Ammon's horn (tissue), 1 donor: ENCODE results near the gene SEPTIN7.

Source experiments
- DNase-seq: peaks from one replicate; pipeline ENCODE4 v3.0.0-alpha.2; 2016; ENCODE audit warnings: low spot score

The SEPTIN7 gene

DNA sequence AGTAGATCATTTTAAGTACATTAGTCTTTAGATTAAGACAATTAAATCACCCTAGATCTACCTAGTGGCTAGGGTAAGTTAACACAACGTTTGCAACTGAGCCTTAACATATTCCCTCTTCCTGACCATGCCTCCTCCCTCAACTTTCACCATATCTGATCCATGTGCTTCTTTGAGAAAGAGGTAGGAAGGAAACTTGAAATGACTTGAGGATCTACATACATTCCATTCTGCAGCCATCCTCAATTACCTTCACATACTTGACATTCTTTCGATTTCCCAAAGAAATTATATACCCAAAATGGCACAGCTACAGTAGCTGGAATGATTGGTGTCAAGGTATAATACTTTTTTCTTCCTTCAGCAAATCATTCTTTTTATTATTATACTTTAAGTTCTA lies 12.9 kb upstream of the SEPTIN7 start:
- no peak for DNase-seq

DNA sequence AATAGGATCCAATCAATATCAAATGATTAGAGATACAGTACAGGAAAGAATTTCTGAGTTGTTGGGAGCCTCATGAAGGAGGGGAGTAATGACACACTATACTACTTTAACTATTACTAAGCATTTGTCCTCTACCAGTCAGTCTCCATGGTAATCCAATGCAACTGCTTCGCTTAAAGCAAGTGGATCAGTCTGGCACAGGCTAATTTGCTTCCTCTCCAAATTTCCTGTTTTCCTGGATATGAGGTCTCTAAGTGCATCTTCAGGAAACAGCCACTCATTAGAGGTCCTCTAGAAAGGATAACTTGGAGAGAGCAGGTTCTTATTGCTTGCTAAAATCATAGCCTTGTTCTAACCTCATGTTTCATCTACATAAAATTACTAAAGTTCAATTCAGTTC lies 8.4 kb upstream of the SEPTIN7 start:
- no peak for DNase-seq

DNA sequence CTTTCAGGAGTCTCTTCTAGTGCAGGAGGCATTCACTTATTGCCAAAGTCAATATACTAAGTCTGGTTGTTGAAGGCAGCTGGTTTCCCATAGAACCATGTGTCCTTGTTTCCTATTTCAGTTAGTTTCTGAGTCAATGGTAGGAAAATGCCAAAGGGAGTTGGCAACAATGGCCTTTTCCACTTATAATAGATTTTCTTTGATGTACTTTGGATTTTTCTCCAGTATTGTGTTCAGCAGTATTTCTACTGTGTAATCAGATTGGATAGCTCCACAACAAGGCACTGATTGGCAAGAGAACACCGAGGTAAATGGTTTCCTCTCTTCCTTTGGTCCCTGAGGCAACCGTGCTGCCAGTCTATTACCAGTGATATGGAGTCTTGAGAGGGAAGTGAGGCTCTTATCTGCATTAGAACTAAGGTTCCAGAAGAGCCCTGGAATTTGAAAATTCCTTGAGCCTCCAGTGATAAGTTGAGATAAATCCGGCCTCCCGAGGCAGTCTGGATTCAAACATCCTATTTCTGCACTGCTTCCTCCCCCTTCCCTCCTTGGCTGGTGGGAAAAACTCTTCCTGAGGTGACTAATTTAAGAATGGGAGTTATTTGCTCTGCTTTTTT lies 7.9 kb upstream of the SEPTIN7 start:
- peak; percentile 61 for DNase-seq

DNA sequence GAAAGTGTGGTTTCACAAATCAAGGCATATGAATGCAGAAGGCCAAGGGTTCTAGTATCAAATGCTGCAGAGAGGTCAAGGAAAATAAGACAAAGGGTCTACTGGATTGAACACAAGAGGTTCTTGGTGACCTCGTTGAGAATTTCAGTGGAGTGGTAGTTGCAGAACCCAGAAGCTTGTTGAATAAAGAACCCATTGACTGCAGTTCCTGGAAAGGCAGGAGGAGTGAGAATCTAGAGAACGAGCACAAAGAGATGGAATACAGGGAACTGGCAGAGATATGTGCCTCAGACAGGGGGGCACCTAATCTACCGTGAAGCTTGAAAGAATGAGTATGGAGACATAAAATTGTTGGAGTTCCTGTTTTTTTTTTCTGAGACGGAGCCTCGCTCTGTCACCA lies 3.5 kb upstream of the SEPTIN7 start:
- DNase-seq, result peak; percentile 53

DNA sequence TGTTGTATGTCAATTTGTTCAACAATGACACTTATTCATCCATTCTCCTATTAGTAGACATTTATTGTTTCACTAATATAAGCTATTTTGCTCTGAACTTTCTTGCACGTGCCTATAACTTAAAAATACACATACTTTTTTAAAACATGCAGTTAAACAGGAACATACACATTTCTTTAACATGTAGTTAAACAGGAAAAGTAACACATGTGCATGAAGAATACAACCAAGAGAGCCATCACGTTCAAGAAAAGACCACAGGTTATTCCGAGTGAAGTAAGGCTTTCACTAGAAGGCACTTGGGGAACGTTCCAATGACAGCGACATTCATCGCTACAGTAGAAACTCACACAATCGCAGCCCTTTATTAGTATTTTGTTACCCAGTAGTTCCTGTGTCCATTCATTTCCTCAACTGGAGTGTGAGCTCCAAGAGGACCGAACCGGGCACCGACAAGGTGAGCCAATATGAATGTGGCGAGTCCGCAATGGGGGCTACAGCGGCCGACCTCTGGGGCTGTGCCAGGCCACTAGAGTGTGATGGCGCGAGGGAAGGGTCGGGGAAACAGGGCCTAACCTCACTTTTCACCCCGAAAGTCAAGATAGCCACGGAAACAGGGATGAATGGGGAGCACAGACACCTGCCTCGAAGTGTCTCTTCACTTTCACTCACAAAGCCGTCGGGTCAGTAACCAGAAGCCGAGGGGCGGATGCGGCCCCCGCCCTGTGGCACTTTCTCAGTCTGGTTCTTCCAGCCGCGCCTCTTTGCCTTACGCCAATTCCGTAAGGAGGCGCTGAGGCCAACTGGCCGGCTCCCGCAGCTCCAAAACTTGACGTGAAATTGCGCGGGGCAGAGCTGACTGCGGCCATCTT lies 775 bp upstream of the SEPTIN7 start:
- DNase-seq, result peak; percentile 87

DNA sequence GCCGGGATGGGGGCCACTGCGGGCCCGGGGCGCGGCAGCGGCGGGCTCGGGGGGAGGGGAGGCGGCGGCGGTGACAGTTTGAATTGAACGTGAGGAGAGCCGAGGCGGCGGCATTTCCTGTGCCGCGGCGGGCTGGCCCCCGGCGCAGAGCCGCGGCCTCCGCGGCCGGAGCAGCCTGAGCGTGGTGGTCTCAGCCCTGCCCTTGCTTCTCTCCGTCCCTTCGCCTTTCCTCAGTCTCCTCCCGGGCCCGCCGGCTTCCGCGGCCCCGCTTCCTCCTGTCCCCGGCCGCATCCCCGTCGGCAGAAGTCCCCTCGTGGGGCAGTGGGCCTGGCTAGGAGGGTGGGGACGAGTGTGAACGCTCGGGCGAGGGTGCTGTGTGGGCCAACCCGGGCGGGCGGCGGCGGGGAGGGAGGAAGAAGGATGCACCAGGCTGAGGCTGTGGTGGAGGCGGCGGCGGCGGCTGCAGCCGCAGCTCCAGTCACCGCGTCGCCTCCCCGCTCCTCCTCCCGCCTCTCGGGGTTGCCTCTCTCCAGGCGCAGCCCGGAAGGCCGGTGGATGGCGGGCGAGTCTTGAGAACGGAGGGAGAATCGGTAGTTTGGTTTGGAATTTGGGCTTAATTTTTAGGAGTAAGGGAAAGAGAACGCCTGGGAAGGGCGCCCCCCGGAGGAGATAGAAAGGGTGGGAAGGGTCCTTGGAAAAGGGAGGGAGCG lies 690 bp downstream of the SEPTIN7 start:
- DNase-seq, result peak; percentile 71

DNA sequence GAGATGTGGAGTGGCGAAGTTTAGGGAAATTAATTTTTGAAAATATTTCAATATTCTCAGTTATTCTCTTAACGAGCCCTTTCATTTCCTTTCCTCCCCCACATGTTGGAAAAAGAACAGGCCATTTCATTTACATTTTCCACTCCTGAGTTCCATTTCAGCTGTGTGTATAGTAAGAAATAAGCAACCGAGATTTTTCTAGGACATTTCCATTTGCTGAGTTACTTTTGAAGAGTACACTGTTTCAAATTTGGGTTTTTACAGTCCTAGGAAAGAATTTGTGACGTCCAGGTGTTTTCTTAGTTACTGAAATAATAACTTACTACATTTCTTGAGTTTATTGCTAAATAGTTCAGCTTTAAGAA lies 1.2 kb downstream of the SEPTIN7 start:
- no peak for DNase-seq

DNA sequence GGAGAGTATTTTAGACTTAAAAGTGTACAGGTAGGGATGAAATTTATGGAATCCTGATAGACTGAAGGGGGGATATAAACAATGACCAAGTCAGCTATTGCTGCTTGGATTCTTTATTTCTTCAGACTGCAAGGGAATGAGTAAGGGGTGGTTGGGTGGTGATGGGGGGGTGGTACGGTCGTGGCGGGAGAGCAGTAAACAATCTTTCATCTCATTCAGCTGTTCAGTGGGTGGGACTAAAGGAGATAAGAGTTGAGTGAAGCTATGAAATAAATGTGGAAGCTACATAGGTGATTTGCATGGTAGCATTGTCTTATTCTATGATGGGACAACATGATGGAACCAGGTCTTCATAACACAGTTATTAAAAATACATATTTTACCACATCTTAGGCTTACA lies 1.8 kb downstream of the SEPTIN7 start:
- DNase-seq, result peak; percentile 26

DNA sequence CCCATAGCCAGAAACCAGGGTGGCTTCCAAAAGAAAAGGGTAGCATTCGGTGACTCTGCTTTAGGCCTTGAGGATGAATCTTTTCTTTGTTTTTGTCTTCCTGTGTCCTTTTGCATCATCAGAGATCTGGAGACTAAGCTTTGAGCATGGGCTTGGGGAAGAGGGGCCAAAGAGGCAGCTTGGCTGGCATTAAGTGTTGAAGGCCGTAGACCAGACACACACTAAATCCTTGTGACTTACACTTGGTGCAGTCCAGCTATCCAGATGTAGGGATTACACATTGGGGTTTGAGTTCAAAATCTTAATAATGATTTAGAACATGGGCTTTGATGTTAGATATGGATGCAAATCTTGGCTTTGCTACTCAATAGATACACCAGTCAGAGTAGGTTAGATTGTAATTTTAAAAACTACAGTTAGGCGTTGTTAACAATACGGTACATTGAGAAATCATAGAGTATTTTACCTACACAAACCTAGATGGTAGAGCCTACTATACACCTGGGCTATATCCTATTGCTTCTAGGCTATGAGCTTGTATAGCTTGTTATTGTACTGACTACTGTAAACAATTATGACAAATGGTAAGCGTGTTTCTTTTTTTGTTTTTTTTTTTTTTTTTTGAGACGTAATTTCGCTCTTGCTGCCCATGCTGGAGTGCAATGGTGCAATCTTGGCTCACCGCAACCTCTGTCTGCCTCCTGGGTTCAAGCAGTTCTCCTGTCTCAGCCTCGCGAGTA lies 3.5 kb downstream of the SEPTIN7 start:
- no peak for DNase-seq

DNA sequence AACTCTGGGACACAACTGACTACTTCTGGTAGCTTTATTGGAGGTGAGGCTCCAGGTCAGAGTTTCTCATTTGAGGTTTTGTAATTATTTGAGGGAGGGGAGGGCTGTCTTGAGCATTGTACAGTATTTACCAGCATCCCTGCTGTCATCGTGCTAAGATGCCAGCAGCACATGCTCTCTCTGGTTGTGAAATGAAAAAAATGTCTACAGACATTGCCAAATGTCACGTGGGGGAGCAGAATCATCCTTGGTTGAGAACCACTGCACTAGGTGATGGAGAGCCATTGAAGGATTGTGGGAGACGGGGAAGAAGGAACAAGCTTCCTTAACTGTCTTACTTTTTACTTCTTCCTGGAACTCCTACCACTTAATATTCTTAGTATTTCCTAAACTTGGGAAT lies 5.0 kb downstream of the SEPTIN7 start:
- DNase-seq, result no peak

DNA sequence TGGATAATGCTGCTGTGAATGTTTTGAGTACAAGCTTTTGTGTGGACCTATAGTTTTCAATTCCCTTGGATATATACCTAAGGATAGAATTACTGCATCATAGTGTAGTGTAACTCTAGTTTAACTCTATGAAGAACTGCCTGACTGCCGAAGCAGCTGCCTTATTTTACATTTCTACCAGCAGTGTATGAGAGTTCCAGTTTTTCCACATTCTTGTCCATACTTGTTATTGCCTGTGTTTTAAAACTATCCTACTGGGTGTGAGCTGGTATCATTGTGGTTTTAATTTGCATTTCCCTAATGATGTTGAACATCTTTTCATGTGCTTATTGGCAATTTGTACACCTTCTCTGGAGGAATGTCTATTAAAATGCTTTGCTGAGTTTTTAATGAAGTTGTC lies 15.7 kb downstream of the SEPTIN7 start:
- DNase-seq, result no peak

DNA sequence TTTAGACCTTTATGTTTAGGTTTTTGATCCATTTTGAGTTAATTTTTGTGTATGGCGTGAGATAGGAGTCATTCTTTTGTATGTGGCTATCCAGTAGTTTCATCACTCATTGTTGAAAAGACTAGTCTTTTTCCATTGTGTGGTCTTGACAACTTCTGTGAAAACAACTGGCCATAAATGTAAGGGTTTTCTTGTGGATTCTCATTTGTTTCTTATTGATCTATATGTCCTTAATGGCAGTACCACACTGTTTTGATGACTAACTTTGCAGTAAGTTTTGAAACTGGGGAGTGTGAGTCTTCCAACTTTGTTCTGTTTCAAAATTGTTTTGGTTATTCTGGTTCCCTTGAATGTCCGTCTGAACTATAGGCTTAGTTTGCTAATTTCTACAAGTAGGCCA lies 16.3 kb downstream of the SEPTIN7 start:
- no peak for DNase-seq

DNA sequence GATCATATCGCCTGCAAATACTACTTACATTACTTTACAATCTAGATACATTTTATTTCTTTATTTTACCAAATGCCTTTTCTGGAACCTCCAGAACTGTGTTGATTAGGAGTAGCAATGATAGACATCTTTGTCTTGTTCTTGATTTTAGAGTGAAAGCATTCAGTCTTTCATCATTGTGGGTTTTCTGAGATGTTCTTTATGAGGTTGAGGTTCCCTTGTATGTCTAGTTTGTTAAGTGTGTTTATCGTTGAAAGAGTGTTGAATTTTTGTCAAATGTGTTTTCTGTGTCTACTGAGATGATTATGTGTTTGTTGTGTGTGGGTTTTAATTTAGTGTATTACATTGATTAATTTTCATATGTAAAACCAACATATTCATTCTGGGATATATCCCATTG lies 17.1 kb downstream of the SEPTIN7 start:
- no peak for DNase-seq

DNA sequence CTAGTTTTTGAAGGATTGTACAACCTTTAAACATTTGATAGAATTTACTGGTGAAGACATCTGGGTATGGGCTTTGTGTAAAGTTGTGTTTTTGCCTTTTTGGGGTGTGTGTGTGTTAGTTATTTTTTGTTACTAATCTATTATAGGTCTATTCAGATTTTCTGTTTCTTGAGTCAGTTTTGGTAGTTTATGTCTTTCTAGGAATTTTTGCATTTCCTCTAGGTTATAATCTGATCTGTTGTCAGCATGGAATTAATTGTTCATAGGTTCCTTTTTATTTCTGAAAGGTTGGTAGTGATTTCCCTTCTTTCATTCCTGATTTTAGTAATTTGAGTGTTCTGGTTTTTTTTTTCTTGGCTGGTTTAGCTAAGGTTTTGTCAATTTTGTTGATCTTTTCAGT lies 17.7 kb downstream of the SEPTIN7 start:
- DNase-seq, result no peak

DNA sequence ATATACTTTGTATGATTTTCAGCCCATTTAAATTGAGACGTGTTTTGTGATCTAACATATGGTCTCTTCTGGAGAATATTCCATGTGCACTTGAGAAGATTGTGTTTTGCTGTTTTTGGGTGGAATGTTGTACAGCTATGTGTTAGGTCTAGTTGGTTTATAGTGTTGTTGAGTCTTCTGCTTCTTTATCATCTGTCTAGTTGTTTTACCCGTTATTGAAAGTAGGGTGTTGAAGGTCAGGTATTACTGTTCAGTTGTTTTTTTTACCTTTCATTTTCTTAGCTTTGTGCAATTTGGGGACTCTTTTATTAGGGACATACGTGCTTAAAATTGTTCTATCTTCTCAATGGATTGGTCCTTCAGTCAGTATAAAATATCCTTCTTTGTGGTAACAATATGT lies 18.5 kb downstream of the SEPTIN7 start:
- no peak for DNase-seq

DNA sequence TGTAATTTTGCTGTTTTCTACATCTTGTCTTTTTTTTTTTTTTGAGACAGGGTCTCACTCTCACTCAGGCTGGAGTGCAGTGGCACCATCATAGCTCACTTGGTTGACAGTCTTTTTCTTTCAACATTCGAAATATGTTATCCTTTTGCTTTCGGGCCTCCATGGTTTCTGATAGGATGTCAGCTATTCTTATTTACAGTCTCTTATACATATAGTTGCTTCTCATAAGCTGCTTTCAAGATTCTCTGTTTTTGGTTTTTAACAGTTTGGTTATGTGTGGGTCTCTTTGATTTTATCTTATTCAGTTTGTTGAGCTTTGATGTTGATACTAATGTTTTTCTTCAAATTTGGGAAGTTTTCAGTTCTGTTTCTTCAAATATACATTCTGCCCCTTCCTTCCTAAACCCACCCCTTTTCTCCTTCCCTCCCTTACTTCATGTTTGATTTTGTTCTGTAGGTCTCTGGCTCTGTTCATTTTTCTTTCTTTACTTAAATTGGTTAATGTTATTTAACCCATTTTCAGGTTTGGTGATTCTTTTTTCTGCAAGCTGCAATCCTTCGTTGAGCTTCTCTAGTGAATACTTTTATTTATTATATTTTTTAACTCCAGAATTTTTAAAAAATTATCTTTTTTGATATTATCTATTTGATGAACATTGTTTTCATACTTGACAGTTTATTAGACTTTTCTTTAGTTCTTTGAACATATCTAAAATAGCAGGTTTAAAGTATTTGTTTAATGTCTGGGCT lies 19.3 kb downstream of the SEPTIN7 start:
- DNase-seq, result no peak

DNA sequence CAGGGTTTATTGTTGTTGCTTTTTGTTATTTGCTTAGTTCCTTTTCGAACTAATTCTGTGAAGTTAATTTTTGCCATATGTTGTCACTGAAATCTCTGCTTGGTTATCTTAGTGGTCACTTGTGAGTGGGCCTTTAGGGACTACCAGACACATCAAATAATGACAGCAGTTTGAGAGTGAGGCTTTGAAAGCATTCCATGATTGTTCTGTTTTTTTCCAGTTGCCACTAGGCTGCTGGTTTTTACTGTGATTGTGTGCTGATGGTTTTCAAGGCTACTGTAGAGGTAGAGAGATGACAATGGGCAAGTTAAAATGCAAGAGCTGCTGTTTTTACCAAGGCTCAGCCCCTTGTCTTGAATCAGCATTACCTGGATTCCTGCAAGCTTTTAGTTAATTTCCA lies 20.0 kb downstream of the SEPTIN7 start:
- DNase-seq, result no peak

DNA sequence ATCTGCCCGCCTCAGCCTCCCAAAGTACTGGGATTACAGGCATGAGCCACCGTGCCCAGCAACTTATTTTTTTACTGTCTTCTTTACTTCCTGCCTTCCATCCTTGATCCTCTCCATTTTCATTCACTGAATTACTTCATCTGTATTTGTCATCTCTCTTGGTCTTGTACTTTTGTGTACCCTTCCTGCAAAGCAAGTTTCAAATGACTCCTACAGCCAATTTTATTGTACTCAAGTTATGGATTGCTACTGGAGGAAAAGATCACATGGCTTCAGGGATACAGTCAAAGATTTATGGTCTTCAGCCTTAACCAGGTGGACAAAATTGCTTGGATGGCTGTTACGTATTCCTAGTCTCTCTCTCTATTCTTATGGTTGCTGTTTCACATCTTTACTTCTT lies 22.6 kb downstream of the SEPTIN7 start:
- no peak for DNase-seq

DNA sequence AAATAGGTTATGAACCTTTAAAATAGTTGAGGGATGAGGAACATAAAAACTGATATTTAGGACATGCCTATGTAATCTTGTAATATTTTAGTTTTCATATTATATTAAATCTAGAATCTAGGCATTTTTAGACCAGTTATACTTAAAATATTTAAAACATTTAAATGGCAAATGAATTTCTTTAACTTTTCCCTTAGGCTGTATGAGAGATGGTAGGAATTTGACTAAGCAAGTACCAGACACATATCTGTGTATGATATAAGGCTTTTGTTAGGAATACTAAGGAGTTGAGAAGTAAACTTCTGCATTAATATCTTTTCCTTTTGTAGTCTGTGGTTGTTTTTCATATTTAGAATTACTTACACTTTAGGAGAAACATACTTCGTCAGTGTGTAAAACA lies 25.1 kb downstream of the SEPTIN7 start:
- DNase-seq, result no peak

DNA sequence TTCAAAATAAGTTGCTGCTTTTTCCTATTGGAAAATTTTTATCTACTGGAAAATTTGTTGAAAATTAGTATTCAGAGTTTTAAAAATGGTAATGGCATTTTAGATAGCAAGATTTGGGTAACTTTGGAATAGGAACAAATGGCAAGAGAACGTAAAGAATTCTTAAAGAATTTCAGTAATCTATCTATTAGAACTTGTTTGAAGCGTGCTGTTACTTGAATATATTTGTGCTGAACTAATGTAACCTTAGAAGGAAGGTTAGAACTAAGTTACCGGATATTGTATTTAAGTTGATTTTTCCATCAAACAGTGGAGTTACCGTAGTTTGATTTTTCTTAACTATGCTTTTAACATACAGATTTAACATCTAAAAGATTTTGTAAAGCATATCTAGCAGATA lies 25.9 kb downstream of the SEPTIN7 start:
- no peak for DNase-seq

DNA sequence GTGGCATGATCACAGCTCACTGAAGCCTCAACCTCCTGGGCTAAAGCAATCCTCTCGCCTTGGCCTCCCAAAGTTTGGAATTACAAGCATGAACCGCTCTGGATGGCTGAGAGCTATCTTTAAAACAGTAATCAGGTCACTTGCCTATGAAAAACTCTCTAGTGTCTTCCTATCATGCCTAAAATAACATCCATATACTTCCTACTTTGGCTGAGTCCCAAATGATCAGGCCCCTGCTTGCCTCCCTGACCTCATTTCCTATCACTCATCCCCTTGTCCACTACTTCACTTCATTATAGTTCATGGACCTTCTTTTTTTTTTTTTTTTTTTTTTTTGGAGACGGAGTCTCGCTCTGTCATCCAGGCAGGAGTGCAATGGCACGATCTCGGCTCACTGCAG lies 28.0 kb downstream of the SEPTIN7 start:
- DNase-seq, result no peak

DNA sequence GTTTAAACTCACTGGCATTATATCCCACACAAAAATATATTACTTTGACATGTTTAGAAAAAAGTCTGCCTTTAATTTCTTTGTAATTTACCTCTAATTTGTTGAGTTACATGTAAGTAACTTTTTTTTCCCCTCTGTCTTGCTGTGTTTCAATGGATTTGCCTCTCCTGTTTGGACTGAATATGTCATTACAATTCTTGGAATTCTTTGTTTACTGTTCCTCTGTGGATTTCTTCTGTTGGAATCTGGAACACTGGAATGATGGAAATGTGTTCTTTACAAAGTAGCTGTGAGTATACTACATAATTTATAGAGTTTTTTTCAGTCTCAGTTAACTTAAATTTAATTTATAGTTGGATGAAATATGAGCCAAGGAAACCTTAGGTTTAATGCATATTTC lies 30.4 kb downstream of the SEPTIN7 start:
- DNase-seq, result no peak
